Measurements from ENCODE around the gene PIN4. TPM values are rescaled to one million over a fixed set of nuclear protein-coding genes. Genes with fewer than 3 reads are reported as not detected.

Gene PIN4
- total RNA-seq, 1 experiment from 2014 or later = 9.5 TPM

- TF ChIP-seq CTCF (IDR thresholded peaks at IDR 0.05 in 2 of 3, conservative IDR thresholded peaks at IDR 0.05 in 1 of 3; ENCODE audit: borderline replicate concordance in 1 of 3, insufficient read depth in 1 of 3, low read depth in 2 of 3, low read length in 2 of 3) (no peak), ZFX (IDR thresholded peaks at IDR 0.05) (no peak), EGR1 (IDR thresholded peaks at IDR 0.05; ENCODE audit: low read depth) (no peak), JUND (IDR thresholded peaks at IDR 0.05) (no peak), SP1 (IDR thresholded peaks at IDR 0.05; ENCODE audit: low read depth) (no peak), ZNF274 (IDR thresholded peaks at IDR 0.05; ENCODE audit: low read depth, low read length) (no peak), RAD21 (IDR thresholded peaks at IDR 0.05; ENCODE audit: low read depth) (no peak), POLR2AphosphoS5 (IDR thresholded peaks at IDR 0.05; ENCODE audit: low read depth, low read length) (no peak)
Observed at GRCh38 chrX:72202792-72203401, 21.3 kb downstream of the PIN4 start (continued).

- ATAC-seq (no peak), DNase-seq (ENCODE audit: low read depth, low spot score) (no peak)
- ChIA-PET POLR2A (no interaction called here), CTCF (no interaction called here), RAD21 (ENCODE audit: low non-redundant PET in 1 of 2, low total read pairs in 2 of 2, uncharacterized antibody in 2 of 2, unreplicated experiment in 2 of 2) (no interaction called here)
- H3K36me3 ChIP-seq (ENCODE audit: control insufficient read depth in 1 of 2, insufficient read depth in 2 of 2, low read length in 2 of 2) = peaks cover 0 to 5% of the 10 kb centered on the region in 2 experiments; a peak in 1 of 4 replicates
- H3K4me1 ChIP-seq (ENCODE audit: control insufficient read depth in 1 of 2, insufficient read depth in 2 of 2, low read length in 2 of 2) = peaks cover 0 to 12% of the 10 kb centered on the region in 2 experiments; a peak in 2 of 4 replicates
- TF ChIP-seq RAD21 (IDR thresholded peaks at IDR 0.05; ENCODE audit: low read depth) (no peak), SIN3A (IDR thresholded peaks at IDR 0.05; ENCODE audit: low read depth) (no peak), MAX (IDR thresholded peaks at IDR 0.05) (no peak), ATF3 (IDR thresholded peaks at IDR 0.05) (no peak), YY1 (IDR thresholded peaks at IDR 0.05; ENCODE audit: extremely low read depth, insufficient replicate concordance, low read depth, low read length) (no peak), ZBTB33 (IDR thresholded peaks at IDR 0.05; ENCODE audit: extremely low read depth, insufficient replicate concordance, low read length) (no peak), POLR2AphosphoS5 (IDR thresholded peaks at IDR 0.05; ENCODE audit: low read depth, low read length) (no peak)
- H3K79me2 ChIP-seq (ENCODE audit: insufficient read depth, low read length) = peaks cover 4% of the 10 kb centered on the region; the same call in 1 of the 2 replicates
- BruUV-seq (replicated peaks) = no TSS peak
- no peak overlapping the region for H3K9ac ChIP-seq (ENCODE audit: low read length)
- intact Hi-C loops (cut with micrococcal nuclease) = no loop called here
- H3K9me2 ChIP-seq (ENCODE audit: insufficient read depth) = no peaks in the 10 kb centered on the region
- no peak overlapping the region for H3K27ac ChIP-seq (ENCODE audit: low read depth, low read length)
- H3K4me3 ChIP-seq (replicated peaks in 1 of 2; ENCODE audit: low read depth in 1 of 2, low read length in 2 of 2) = no peak overlapping the region
- H3K9me3 ChIP-seq (ENCODE audit: control insufficient read depth in 1 of 2, insufficient read depth in 1 of 2, low read depth in 1 of 2, low read length in 2 of 2) = no peaks in the 10 kb centered on the region
- no peak overlapping the region for H3K4me2 ChIP-seq (ENCODE audit: low read length)
- no peaks in the 10 kb centered on the region for H4K20me1 ChIP-seq (ENCODE audit: insufficient read depth)
- no peak overlapping the region for H2AFZ ChIP-seq (ENCODE audit: low read depth, low read length, poor library complexity, severe bottlenecking)
- no peaks in the 10 kb centered on the region for H3K27me3 ChIP-seq (ENCODE audit: insufficient read depth, low read length)
Observed at GRCh38 chrX:72203421-72203820, 21.9 kb downstream of the PIN4 start.
